SK-N-SH (cell line): Measurements from ENCODE around the gene HLTF. TPM values are rescaled to one million over a fixed set of nuclear protein-coding genes. Genes with fewer than 3 reads are reported as not detected.

ENCODE experiments used
- CTCF ChIA-PET: fragments of 300-600, 350-600 bp; formaldehyde crosslinking; extraction: SDS; loops from one replicate; lab custom pipeline; 2021; lab: Yijun Ruan, JAX
- POLR2A ChIA-PET: fragments of 350-600 bp; sonication (Branson Sonifier 250); formaldehyde crosslinking; extraction: SDS; loops from one replicate; lab custom pipeline; 2020; ENCODE audit warnings: antibody characterized with exemption, inconsistent platforms; lab: Yijun Ruan, JAX
- DNase-seq: peaks from one replicate; pipeline ENCODE4 v3.0.0; 2012
- H2AFZ ChIP-seq: fragments of 200-600 bp; sonication (generic); 2 replicates; pipeline ENCODE4 v1.8.1; 2016; ENCODE audit warnings: antibody characterized with exemption, mild to moderate bottlenecking, low read depth
- H3F3A ChIP-seq: fragments of 200-600 bp; sonication (generic); replicated peaks from 2 replicates; pipeline ENCODE3; 2016; ENCODE audit warnings: antibody characterized with exemption, mild to moderate bottlenecking; ENCODE audit not compliant: insufficient read depth
- H3K27ac ChIP-seq, 2 experiments: fragments of 200-500 bp in 1 of 2; fragments of 200-600 bp in 1 of 2; sonication (Bioruptor generic) in 1 of 2; sonication (generic), shearing (Covaris generic) in 1 of 2; 2 replicates each; pipeline versions ENCODE4 v1.5.1 to v1.6.1; 2014 to 2016; ENCODE audit warnings: low read depth in 2 of 2, inconsistent platforms in 1 of 2, low read length in 1 of 2, mild to moderate bottlenecking in 1 of 2, mixed read lengths in 1 of 2
- H3K27me3 ChIP-seq: fragments of 200-600 bp; sonication (generic), shearing (Covaris generic); 2 replicates; pipeline ENCODE4 v1.6.1; 2016; ENCODE audit warnings: mixed run types; ENCODE audit not compliant: insufficient read depth
- H3K36me3 ChIP-seq, 2 experiments: fragments of 200-500 bp in 1 of 2; fragments of 200-600 bp in 1 of 2; sonication (Bioruptor generic) in 1 of 2; sonication (generic) in 1 of 2; replicated peaks in 1 of 2; 2 replicates each; pipeline versions ENCODE3 to v1.5.1; 2014 to 2016; ENCODE audit warnings: low read length in 1 of 2, mild to moderate bottlenecking in 1 of 2; ENCODE audit not compliant: insufficient read depth in 2 of 2, control insufficient read depth in 1 of 2
- H3K4me1 ChIP-seq, 2 experiments: fragments of 200-500 bp in 1 of 2; fragments of 200-600 bp in 1 of 2; sonication (Bioruptor generic) in 1 of 2; sonication (generic), shearing (Covaris generic) in 1 of 2; 2 replicates each; pipeline versions ENCODE4 v1.5.1 to v1.6.1; 2014 to 2016; ENCODE audit warnings: low read depth in 1 of 2, low read length in 1 of 2, mixed run types in 1 of 2; ENCODE audit not compliant: insufficient read depth in 2 of 2, control insufficient read depth in 1 of 2
- H3K4me2 ChIP-seq: fragments of 200-600 bp; sonication (generic), shearing (Covaris generic); 2 replicates; pipeline ENCODE4 v1.6.1; 2017; ENCODE audit warnings: mixed run types
- H3K4me3 ChIP-seq, 2 experiments: fragments of 200-500 bp in 1 of 2; fragments of 200-600 bp in 1 of 2; sonication (Bioruptor generic) in 1 of 2; sonication (generic), shearing (Covaris generic) in 1 of 2; 2 replicates each; pipeline versions ENCODE4 v1.5.1 to v1.8.1; 2014 to 2016; ENCODE audit warnings: low read depth in 2 of 2, inconsistent platforms in 1 of 2, low read length in 1 of 2, mild to moderate bottlenecking in 1 of 2, mixed read lengths in 1 of 2, moderate library complexity in 1 of 2
- H3K79me2 ChIP-seq: fragments of 200-600 bp; sonication (generic); 2 replicates; pipeline ENCODE4 v1.8.1; 2017; ENCODE audit warnings: mild to moderate bottlenecking; ENCODE audit not compliant: insufficient read depth
- H3K9ac ChIP-seq: fragments of 200-600 bp; sonication (generic); 2 replicates; pipeline ENCODE4 v1.6.1; 2017; ENCODE audit warnings: mixed run types
- H3K9me2 ChIP-seq: fragments of 200-600 bp; sonication (generic); 2 replicates; pipeline ENCODE4 v1.6.1; 2017; ENCODE audit warnings: mixed run types
- H3K9me3 ChIP-seq: fragments of 200-600 bp; sonication (generic); 2 replicates; pipeline ENCODE4 v1.6.1; 2017; ENCODE audit warnings: mixed run types, mild to moderate bottlenecking, moderate library complexity
- H4K20me1 ChIP-seq: fragments of 200-600 bp; sonication (generic); 2 replicates; pipeline ENCODE4 v1.6.1; 2017; ENCODE audit warnings: mild to moderate bottlenecking, mixed run types; ENCODE audit not compliant: insufficient read depth
- CHD2 ChIP-seq: fragments of 150-350 bp; IDR thresholded peaks from 2 replicates; pipeline ENCODE4 v1.6.1; 2018; ENCODE audit warnings: low read length; ENCODE audit not compliant: partially characterized antibody
- EP300 ChIP-seq, 2 experiments: IDR thresholded peaks; 2 replicates each; pipeline versions ENCODE4 v1.4.0 to v1.6.1; 2012; ENCODE audit warnings: borderline replicate concordance in 1 of 2, low read depth in 1 of 2, low read length in 1 of 2
- EZH2phosphoT487 ChIP-seq: fragments of 200-600 bp; sonication (generic); IDR thresholded peaks from 2 replicates; pipeline ENCODE4 v1.6.1; 2017; ENCODE audit warnings: low read depth, mixed run types, mild to moderate bottlenecking, antibody characterized with exemption, moderate library complexity, borderline replicate concordance
- FOSL2 ChIP-seq: IDR thresholded peaks from 2 replicates; pipeline ENCODE4 v1.4.0; 2012; ENCODE audit warnings: low read depth, mild to moderate bottlenecking, moderate library complexity, borderline replicate concordance
- FOXM1 ChIP-seq: IDR thresholded peaks from 2 replicates; pipeline ENCODE4 v1.4.0; 2012; ENCODE audit warnings: low read depth, mild to moderate bottlenecking
- GATA2 ChIP-seq: sonication (generic); formaldehyde crosslinking; IDR thresholded peaks from 2 replicates; pipeline ENCODE4 v1.5.0; 2020; ENCODE audit warnings: mild to moderate bottlenecking, missing genetic modification reagents
- NFIC ChIP-seq: IDR thresholded peaks from 2 replicates; pipeline ENCODE4 v1.4.0; 2012; ENCODE audit warnings: borderline replicate concordance
- NRF1 ChIP-seq: IDR thresholded peaks from 2 replicates; pipeline ENCODE4 v1.6.1; 2012; ENCODE audit warnings: low read depth, mild to moderate bottlenecking, low read length
- POLR2AphosphoS5 ChIP-seq: IDR thresholded peaks from 2 replicates; pipeline ENCODE4 v1.6.1; 2012; ENCODE audit warnings: low read depth, low read length
- RCOR1 ChIP-seq: fragments of 150-350 bp; IDR thresholded peaks from 2 replicates; pipeline ENCODE4 v1.6.1; 2017; ENCODE audit warnings: antibody characterized with exemption, low read length
- RFX5 ChIP-seq: IDR thresholded peaks from 2 replicates; pipeline ENCODE4 v1.6.1; 2012; ENCODE audit warnings: mild to moderate bottlenecking, improper control_type of control experiment, low read length
- RXRA ChIP-seq: IDR thresholded peaks from 2 replicates; pipeline ENCODE4 v1.4.0; 2012; ENCODE audit warnings: low read depth, mild to moderate bottlenecking, borderline replicate concordance
- SIN3A ChIP-seq: IDR thresholded peaks from 2 replicates; pipeline ENCODE4 v1.6.1; 2012; ENCODE audit warnings: low read depth, mild to moderate bottlenecking, low read length, moderate library complexity, borderline replicate concordance
- SMC3 ChIP-seq: IDR thresholded peaks from 2 replicates; pipeline ENCODE4 v1.6.1; 2012; ENCODE audit warnings: low read depth, low read length, improper control_type of control experiment
- TEAD4 ChIP-seq: IDR thresholded peaks from 2 replicates; pipeline ENCODE4 v1.4.0; 2012; ENCODE audit warnings: mild to moderate bottlenecking, borderline replicate concordance; ENCODE audit not compliant: insufficient read depth
- YY1 ChIP-seq: IDR thresholded peaks from 2 replicates; pipeline ENCODE4 v1.4.0; 2012; ENCODE audit warnings: low read depth, mild to moderate bottlenecking
- WGBS: methylation state at CpG from one replicate; pipeline ENCODE4 v1.1.6; 2017; ENCODE audit warnings: low lambda C conversion rate; 5-methylcytosine and 5-hydroxymethylcytosine counted together
- polyA plus RNA-seq, 3 experiments: library from polyadenylated mRNA; depleted of rRNA; stranded (reverse); fragments of >200 nt; gene quantifications; 2 replicates each; pipeline ENCODE4 v1.2.3, GENCODE V29; 2012
- TF ChIP-seq, protein P1 (sequence below): IDR thresholded peaks from 2 replicates; pipeline ENCODE4 v1.4.0; 2012; ENCODE audit warnings: low read depth, borderline replicate concordance
- TF ChIP-seq, protein P2 (sequence below): IDR thresholded peaks from 2 replicates; pipeline ENCODE4 v1.4.0; 2012; ENCODE audit warnings: low read depth
- TF ChIP-seq, protein P3 (sequence below): IDR thresholded peaks from 2 replicates; pipeline ENCODE4; 2012
- TF ChIP-seq, protein P4 (sequence below): fragments of 200-600 bp; sonication (generic); IDR thresholded peaks from 2 replicates; pipeline ENCODE4 v1.6.1; 2017; ENCODE audit warnings: antibody characterized with exemption, mild to moderate bottlenecking, moderate library complexity

The HLTF gene
- polyA plus RNA-seq, 1 of the 3 experiments (the other 2 are of a cell fraction), result 10.1 TPM

DNA sequence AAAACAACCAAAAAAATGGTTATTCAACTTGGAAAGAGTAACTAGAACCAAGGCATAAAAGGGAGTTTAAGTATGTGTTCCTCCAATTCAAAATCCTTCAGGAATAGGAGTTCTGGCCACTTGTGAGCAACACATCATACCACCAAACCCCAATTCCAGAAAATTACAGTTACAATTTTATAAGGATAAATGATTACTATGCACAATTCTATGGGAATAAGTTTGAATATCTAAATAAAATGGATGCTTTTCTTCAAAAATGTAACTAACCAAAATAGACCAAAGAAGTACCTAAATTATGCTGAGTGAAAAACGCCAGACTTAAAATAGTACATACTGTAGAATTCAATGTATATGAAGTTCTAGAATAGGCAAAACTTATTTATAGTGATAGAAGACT is 4.6 kb downstream of the HLTF start (continued):
- TF ChIP-seq TEAD4 (no peak), NRF1 (no peak), NFIC (no peak)
- TF ChIP-seq, protein P1, sequence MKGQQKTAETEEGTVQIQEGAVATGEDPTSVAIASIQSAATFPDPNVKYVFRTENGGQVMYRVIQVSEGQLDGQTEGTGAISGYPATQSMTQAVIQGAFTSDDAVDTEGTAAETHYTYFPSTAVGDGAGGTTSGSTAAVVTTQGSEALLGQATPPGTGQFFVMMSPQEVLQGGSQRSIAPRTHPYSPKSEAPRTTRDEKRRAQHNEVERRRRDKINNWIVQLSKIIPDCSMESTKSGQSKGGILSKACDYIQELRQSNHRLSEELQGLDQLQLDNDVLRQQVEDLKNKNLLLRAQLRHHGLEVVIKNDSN, result no peak

DNA sequence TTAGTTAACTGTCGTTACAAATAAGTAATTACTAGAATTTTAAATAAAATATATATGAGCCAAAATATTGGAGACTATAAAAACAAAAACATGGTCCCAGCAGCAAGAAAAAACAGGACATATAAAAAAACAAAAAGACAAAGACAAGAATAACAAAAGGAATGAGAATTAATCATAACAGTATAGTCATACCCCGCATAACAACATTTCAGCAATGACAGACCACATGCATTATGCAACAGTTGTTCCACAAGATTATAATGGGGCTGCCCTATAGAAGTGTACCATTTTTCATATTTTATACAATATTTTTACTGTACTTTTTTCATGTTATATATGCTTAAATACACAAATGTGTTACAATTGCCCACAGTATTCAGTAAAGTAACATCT is 5.6 kb downstream of the HLTF start:
- Histone ChIP-seq H3K27me3 (no peaks in the 10 kb centered on the region), H3K4me3 (no peak overlapping the region), H3F3A (peaks cover 16% of the 10 kb centered on the region), H2AFZ (no peak overlapping the region), H3K79me2 (peaks cover 94% of the 10 kb centered on the region), H3K4me1 (peaks cover 4 to 16% of the 10 kb centered on the region in 2 experiments; a peak in 3 of 4 replicates), H3K27ac (peak overlapping the region in 1 of 2 experiments; percentile 53; a peak in 2 of 4 replicates), H3K4me2 (no peak overlapping the region), H3K9me3 (no peaks in the 10 kb centered on the region), H3K36me3 (peaks cover 12 to 53% of the 10 kb centered on the region in 2 experiments), H3K9ac (no peak overlapping the region), H3K9me2 (no peaks in the 10 kb centered on the region), H4K20me1 (no peaks in the 10 kb centered on the region)
- TF ChIP-seq, protein P2, sequence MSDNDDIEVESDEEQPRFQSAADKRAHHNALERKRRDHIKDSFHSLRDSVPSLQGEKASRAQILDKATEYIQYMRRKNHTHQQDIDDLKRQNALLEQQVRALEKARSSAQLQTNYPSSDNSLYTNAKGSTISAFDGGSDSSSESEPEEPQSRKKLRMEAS, result no peak
- TF ChIP-seq RCOR1 (no peak), RXRA (no peak), CHD2 (no peak), GATA2 (CRISPR knock-in tag) (no peak), YY1 (no peak), POLR2AphosphoS5 (no peak), FOSL2 (no peak), RFX5 (no peak), SMC3 (no peak), EP300 (IDR thresholded peaks at IDR 0.05; ENCODE audit: borderline replicate concordance in 1 of 2, low read depth in 1 of 2, low read length in 1 of 2) (no peak), SIN3A (no peak), EZH2phosphoT487 (no peak), FOXM1 (no peak)
- TF ChIP-seq, protein P1, result no peak
- TF ChIP-seq, protein P3, sequence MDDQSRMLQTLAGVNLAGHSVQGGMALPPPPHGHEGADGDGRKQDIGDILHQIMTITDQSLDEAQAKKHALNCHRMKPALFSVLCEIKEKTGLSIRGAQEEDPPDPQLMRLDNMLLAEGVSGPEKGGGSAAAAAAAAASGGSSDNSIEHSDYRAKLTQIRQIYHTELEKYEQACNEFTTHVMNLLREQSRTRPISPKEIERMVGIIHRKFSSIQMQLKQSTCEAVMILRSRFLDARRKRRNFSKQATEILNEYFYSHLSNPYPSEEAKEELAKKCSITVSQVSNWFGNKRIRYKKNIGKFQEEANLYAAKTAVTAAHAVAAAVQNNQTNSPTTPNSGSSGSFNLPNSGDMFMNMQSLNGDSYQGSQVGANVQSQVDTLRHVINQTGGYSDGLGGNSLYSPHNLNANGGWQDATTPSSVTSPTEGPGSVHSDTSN, result no peak
- TF ChIP-seq, protein P4, sequence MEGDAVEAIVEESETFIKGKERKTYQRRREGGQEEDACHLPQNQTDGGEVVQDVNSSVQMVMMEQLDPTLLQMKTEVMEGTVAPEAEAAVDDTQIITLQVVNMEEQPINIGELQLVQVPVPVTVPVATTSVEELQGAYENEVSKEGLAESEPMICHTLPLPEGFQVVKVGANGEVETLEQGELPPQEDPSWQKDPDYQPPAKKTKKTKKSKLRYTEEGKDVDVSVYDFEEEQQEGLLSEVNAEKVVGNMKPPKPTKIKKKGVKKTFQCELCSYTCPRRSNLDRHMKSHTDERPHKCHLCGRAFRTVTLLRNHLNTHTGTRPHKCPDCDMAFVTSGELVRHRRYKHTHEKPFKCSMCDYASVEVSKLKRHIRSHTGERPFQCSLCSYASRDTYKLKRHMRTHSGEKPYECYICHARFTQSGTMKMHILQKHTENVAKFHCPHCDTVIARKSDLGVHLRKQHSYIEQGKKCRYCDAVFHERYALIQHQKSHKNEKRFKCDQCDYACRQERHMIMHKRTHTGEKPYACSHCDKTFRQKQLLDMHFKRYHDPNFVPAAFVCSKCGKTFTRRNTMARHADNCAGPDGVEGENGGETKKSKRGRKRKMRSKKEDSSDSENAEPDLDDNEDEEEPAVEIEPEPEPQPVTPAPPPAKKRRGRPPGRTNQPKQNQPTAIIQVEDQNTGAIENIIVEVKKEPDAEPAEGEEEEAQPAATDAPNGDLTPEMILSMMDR, result no peak
- CTCF ChIA-PET, result interaction anchor here (0.7 to 2.0 kb wide), 2 partner anchors 11 to 20 kb away, joined by 3 to 5 read pairs; no protein-coding TSS in a partner anchor
- POLR2A ChIA-PET, result no interaction called here
- no peak for DNase-seq
- WGBS, result 85% methylated on average over 2 of the region's 2 CpGs
